Activated naive CD8-positive, alpha-beta T cell treated with anti-CD3 and anti-CD28 coated beads, Interleukin-2, amount 50 U/mL, for 24 hours (primary cell): Measurements from ENCODE around the gene SIRPB2.

Experiments used
- ATAC-seq: fragments of 150-1000 bp; cut with Tn5 transposase; one replicate; pipeline ENCODE4 v1.10.0; 2021
- DNase-seq: peaks from one replicate; pipeline ENCODE4 v3.0.0; 2021
- H3K27ac Mint-ChIP-seq: one replicate; pipeline ENCODE4 v1.8.0; 2021; ENCODE audit warnings: mild to moderate bottlenecking, mixed read lengths
- H3K27me3 Mint-ChIP-seq: one replicate; pipeline ENCODE4 v1.8.0; 2021; ENCODE audit warnings: mixed read lengths
- H3K36me3 Mint-ChIP-seq: one replicate; pipeline ENCODE4 v1.8.0; 2021; ENCODE audit warnings: low read depth, mixed read lengths
- H3K4me1 Mint-ChIP-seq: one replicate; pipeline ENCODE4 v1.8.0; 2021; ENCODE audit warnings: mixed read lengths
- H3K4me3 Mint-ChIP-seq: one replicate; pipeline ENCODE4 v1.8.0; 2021; ENCODE audit warnings: mild to moderate bottlenecking, moderate library complexity, mixed read lengths
- H3K9me3 Mint-ChIP-seq: one replicate; pipeline ENCODE4 v1.8.0; 2021; ENCODE audit warnings: mixed read lengths

Gene SIRPB2

DNA sequence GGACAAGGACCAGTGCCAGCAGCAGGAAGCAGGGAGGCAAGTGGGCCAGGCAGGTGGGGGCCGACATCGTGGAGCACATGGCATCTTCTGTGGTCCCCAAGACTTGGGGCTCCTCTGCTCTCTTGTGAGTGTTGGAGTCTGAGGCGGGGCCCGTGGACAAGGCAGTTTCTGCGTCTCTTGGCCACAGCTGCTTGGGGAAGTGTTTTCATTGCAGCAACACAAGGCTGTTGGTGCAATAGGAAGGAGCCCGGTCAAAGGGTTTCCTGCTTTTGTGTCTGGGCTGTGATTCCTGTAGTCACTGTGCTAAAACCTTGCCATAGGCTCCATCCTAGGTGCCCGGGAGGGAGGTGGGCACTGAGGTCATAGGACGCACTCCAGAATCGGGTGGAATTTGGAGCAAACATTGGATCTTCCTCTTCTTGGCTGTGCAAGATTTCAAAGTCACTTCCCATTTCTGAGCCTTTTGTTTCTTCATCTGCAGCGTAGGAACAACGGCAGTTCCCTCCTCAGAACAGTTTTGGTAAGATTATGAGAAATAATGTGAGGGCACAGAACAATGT is at the start of gene SIRPB2:
Gene SIRPB2, minus strand, starts transcription at position 140 of the 560 bp plus-strand sequence. Its CDS starts 61 bp downstream, at position 79.
- Mint-ChIP-seq H3K27ac (no peak within 1 kb of the TSS), H3K9me3 (no peaks in the 10 kb centered on the region), H3K27me3 (peaks cover 18% of the 10 kb centered on the region), H3K4me1 (peaks cover 10% of the 10 kb centered on the region), H3K4me3 (no peak within 1 kb of the TSS), H3K36me3 (no peaks in the 10 kb centered on the region)
- ATAC-seq = no peak
- no peak for DNase-seq

DNA sequence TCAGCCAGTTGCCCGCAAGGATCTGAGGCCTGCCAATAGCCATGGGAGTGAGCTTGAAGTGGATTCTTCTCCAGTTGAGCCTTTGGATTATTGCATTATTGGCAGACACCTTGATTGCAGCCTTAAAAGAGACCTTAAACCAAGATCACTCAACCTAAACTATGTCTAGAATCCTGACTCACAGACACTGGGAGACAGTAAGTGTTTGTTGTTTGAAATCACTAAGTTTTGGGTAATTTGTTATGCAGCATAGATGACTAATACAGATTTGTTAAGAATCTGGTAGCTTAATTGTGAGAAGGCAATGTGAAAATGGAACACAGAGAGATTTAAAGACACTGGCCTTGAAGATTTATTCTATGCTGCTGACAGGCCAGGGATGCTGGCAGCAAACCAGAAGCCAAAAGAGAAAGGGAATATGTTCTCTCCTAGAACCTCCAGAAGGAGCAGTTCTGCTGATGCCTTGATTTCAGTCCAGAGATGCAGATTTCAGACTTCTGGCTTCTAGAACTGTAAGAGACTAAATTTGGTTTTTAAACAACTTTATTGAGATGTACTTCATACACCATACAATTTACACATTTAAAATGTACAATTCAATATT is 48.7 kb upstream of the SIRPB2 start:
- no peak overlapping the region for H3K4me3 Mint-ChIP-seq
- H3K4me1 Mint-ChIP-seq = peaks cover 16% of the 10 kb centered on the region
- no peak overlapping the region for H3K27ac Mint-ChIP-seq
- peaks cover 33% of the 10 kb centered on the region for H3K9me3 Mint-ChIP-seq
- DNase-seq = no peak
- H3K27me3 Mint-ChIP-seq = no peaks in the 10 kb centered on the region
- no peaks in the 10 kb centered on the region for H3K36me3 Mint-ChIP-seq
- no peak for ATAC-seq

DNA sequence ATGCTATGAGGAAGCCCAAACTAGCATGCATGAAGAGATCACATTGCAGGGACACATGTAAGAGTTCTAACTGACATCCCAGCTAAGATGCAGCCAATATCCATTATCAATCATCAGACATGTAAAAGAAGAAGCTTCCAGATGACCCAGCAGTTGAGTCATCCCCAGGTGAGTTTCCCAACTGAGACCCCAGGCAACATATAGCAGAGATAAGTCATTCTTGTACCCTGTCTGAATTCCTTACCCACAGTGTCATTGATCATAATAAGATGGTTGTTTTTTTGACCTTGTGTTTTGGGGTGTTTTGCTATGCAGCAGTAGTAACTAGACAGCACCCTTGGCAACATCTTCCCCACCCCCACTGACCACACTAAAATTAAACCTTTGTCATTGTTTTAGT is 47.4 kb upstream of the SIRPB2 start:
- H3K27ac Mint-ChIP-seq = no peak overlapping the region
- ATAC-seq (no peak), DNase-seq (no peak)
- H3K4me1 Mint-ChIP-seq = peaks cover 16% of the 10 kb centered on the region
- no peaks in the 10 kb centered on the region for H3K27me3 Mint-ChIP-seq
- H3K4me3 Mint-ChIP-seq = no peak overlapping the region
- H3K9me3 Mint-ChIP-seq = peaks cover 29% of the 10 kb centered on the region
- no peaks in the 10 kb centered on the region for H3K36me3 Mint-ChIP-seq

DNA sequence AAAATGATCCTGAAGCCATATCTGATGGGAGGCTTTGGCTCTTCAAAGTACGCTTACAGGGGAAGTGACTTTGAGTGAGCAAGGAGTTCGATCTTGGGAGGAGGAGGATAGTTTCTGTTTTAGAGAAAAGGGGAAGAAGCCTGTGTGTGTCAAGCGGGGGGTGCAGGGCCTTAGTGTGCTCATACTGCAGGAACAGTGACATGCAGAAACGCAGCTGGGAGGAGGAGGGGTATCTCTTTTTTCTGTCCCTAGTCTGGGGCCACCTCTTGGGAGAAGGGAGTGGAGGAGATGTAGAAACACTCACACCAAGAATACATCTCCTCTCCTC is 46.5 kb upstream of the SIRPB2 start:
- H3K36me3 Mint-ChIP-seq = no peaks in the 10 kb centered on the region
- peaks cover 24% of the 10 kb centered on the region for H3K9me3 Mint-ChIP-seq
- ATAC-seq (peak; percentile 7), DNase-seq (no peak)
- peak overlapping the region; percentile 34 for H3K4me3 Mint-ChIP-seq
- H3K27ac Mint-ChIP-seq = peak overlapping the region; percentile 48
- peaks cover 16% of the 10 kb centered on the region for H3K4me1 Mint-ChIP-seq
- no peaks in the 10 kb centered on the region for H3K27me3 Mint-ChIP-seq

DNA sequence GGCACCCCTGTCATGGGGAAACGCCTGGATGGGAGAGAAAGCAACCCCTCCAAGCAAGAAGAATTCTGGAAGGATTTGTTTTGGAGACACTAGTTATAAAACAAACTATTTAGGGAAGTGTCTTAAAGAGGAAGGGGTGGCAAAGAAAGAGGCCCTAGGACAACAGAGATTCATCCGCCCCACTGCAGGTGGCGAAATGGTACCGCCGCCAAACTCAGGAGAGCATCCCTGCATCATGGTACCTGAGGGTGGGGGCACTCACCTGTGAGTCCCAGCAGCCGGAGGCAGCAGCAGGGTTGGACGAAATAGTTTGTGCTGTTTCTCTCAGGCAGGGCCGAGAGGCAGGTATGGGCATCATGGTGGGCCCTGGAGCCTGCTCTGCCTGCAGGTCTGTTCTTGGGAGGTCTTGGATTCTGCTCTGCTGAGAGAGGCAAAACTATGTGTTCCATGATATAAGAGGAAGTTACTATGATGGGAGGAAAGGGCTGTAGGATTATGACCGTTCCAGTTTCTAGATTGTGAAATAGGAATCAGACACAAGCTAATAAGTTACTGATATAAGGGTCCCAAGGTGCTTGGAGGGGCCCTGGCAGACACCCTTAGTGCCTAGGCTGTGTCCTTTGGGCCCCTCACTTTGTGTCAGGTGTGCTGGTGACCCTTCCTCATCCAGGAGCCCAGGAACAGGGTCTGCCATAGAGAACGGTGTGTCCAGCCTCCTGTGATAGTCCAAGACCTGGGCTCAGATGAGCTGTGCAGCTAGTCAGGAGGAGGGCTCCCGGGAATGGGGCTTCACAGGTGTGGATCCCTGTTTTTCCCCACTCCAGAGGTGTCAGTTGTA is 45.9 kb upstream of the SIRPB2 start:
- peaks cover 16% of the 10 kb centered on the region for H3K4me1 Mint-ChIP-seq
- ATAC-seq (no peak), DNase-seq (no peak)
- no peaks in the 10 kb centered on the region for H3K36me3 Mint-ChIP-seq
- peaks cover 20% of the 10 kb centered on the region for H3K9me3 Mint-ChIP-seq
- peak overlapping the region; percentile 34 for H3K4me3 Mint-ChIP-seq
- peak overlapping the region; percentile 48 for H3K27ac Mint-ChIP-seq
- no peaks in the 10 kb centered on the region for H3K27me3 Mint-ChIP-seq

DNA sequence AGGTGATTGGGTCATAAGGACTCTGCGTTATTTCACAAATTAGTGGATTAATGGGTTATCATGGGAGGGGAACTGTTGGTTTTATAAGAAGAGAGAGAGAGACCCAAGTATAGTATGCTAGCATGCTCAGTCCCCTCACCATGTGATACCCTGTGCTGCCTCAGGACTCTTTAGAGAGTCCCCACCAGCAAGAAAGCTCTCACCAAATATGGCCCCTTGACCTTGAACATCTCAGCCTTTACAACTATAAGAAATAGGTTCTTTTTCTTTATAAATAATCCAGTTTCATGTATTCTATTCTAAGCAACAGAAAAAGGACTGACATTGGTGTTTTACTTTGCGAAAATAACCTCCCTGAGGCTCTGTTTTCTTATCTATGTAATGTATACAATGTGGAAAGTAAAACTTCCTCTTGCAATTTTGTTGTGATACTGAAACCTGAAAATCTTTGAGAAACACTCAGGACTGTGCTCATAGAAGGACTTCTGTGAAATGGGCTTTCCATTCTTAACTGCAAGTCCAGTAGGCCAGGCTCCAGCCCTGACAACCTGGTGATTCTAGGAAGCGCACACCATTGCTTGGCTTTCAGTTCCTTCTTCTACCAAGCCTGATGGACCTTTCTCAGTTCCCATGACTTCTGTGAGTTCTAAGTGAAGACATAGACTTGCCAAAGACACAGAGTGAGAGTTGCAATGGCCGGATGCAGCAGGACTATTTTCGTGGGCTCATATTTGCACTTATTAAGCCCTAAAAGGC is 44.4 kb upstream of the SIRPB2 start:
- Mint-ChIP-seq H3K9me3 (peaks cover 13% of the 10 kb centered on the region), H3K27ac (no peak overlapping the region), H3K27me3 (no peaks in the 10 kb centered on the region), H3K36me3 (no peaks in the 10 kb centered on the region), H3K4me3 (no peak overlapping the region), H3K4me1 (peaks cover 19% of the 10 kb centered on the region)
- DNase-seq = no peak
- ATAC-seq = no peak

DNA sequence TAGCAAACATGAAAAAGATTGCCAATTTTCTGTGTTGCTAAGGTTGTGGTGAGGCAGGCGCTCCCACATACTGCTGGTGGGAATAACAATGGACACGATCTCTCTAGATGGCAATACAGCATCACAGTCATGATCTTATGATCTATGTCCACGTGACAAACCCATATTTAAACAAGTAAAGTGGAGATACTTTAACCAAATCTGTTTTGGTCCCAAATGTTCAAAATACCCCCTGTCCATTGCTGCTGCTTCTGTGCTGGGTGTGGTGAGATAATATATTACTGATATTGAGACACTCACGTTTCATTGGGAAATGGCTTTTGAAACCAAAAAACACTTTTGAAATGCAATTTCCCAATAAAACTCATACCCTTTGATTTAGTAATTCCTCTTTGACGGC is 43.3 kb upstream of the SIRPB2 start:
- Mint-ChIP-seq H3K9me3 (peaks cover 2% of the 10 kb centered on the region), H3K4me3 (no peak overlapping the region), H3K4me1 (peaks cover 19% of the 10 kb centered on the region), H3K27me3 (no peaks in the 10 kb centered on the region), H3K36me3 (no peaks in the 10 kb centered on the region), H3K27ac (no peak overlapping the region)
- DNase-seq (no peak), ATAC-seq (no peak)

DNA sequence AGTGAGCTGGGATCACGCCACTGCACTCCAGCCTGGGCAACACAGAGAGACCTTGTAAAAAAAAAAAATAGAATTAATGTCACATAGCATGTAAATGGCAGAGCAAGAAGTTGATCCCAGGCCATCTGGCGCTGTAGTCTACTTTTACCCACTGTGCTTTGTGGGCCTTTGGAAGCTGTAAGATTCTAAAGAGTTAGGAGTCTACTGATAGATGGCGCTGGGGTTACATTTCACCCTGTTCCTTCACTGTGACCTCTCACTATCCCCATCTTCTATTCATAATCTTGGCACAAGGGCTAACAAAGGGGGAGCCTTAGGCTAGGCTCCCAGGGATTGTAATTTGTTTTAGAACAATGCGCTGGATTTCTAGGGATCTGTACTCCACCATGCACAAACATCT is 41.8 kb upstream of the SIRPB2 start:
- no peak for DNase-seq
- peak; percentile 73 for ATAC-seq
- no peaks in the 10 kb centered on the region for H3K9me3 Mint-ChIP-seq
- H3K4me3 Mint-ChIP-seq = no peak overlapping the region
- H3K27me3 Mint-ChIP-seq = no peaks in the 10 kb centered on the region
- H3K4me1 Mint-ChIP-seq = peaks cover 13% of the 10 kb centered on the region
- H3K27ac Mint-ChIP-seq = no peak overlapping the region
- H3K36me3 Mint-ChIP-seq = no peaks in the 10 kb centered on the region

DNA sequence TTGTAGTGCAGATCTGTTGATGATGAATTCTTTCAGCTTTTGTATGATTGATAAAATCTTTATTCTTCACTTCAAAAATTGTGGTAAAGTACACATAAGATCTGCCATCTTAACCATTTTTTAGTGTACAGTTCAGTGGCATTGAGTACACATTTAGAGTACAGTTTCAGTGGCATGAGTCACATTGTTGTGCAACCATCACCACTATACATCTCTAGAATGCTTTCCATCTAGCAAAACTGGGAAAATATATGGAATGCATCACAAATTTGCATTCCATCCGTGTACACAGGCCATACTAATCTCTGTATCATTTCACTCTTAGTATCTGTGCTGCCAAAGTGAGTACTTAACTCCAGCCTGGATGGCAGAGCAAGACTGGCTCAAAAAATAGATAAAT is 37.6 kb upstream of the SIRPB2 start:
- Mint-ChIP-seq H3K27me3 (no peaks in the 10 kb centered on the region), H3K36me3 (no peaks in the 10 kb centered on the region), H3K27ac (no peak overlapping the region), H3K4me3 (no peak overlapping the region), H3K4me1 (peaks cover 7% of the 10 kb centered on the region), H3K9me3 (no peaks in the 10 kb centered on the region)
- no peak for ATAC-seq
- DNase-seq = no peak

DNA sequence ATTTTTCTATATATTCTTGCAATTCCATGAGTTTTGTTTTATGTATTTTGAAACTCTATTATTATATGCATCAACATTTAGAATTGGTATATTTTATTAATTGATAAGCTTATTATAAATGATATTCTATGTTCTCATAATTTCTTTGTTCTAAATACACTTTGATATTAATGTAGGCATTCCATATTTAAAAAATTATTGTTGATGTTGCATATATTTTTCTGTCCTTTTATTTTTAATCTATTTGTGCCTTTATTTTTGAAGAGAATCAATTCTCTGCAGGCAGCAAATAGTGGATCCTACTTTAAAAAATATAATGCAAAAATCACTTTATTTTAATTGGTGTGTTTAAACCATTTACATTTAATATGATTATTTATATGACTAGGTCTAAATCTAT is 36.7 kb upstream of the SIRPB2 start:
- no peak for ATAC-seq
- H3K4me3 Mint-ChIP-seq = no peak overlapping the region
- no peak overlapping the region for H3K27ac Mint-ChIP-seq
- H3K4me1 Mint-ChIP-seq = peaks cover 7% of the 10 kb centered on the region
- no peaks in the 10 kb centered on the region for H3K27me3 Mint-ChIP-seq
- H3K9me3 Mint-ChIP-seq = no peaks in the 10 kb centered on the region
- DNase-seq = no peak
- H3K36me3 Mint-ChIP-seq = no peaks in the 10 kb centered on the region

DNA sequence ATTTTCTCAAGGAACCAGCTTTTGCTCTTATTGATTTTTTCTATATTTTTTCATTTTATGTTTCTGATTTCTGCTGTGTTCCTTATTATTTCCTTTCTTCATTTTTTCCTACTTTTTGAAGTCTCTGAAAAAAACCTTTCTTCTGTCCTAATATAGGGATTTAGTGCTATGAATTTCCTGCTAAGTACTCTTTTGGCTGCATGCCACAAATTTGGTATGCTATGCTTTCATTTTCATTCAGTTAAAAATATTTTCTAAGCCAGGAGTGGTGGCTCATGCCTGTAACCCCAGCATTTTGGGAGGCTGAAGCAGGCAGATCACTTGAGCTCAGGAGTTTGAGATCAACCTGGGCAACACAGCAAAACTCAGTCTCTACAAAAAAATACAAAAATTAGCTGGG is 35.7 kb upstream of the SIRPB2 start:
- H3K4me1 Mint-ChIP-seq = peaks cover 7% of the 10 kb centered on the region
- no peak overlapping the region for H3K4me3 Mint-ChIP-seq
- ATAC-seq (no peak), DNase-seq (no peak)
- no peaks in the 10 kb centered on the region for H3K36me3 Mint-ChIP-seq
- H3K27me3 Mint-ChIP-seq = no peaks in the 10 kb centered on the region
- no peak overlapping the region for H3K27ac Mint-ChIP-seq
- H3K9me3 Mint-ChIP-seq = no peaks in the 10 kb centered on the region

DNA sequence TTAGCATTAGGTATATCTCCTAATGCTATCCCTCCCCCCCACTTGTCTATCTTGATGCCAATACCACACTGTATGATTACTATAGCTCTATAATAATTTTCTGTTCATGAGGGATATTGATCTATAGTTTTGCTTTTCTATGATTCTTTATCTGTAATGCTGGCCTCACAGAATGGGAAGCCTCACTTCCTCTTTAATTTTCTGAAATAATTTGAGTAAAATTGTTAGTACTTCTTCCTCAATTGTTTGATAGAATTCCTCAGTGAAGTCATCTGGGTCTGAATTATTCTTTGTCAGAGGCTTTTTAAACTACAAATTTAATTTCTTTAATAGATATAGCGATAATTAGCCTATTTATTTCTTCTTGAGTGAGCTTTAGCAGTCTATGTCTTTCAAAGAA is 35.1 kb upstream of the SIRPB2 start:
- ATAC-seq = no peak
- H3K27ac Mint-ChIP-seq = no peak overlapping the region
- peaks cover 7% of the 10 kb centered on the region for H3K4me1 Mint-ChIP-seq
- no peaks in the 10 kb centered on the region for H3K36me3 Mint-ChIP-seq
- no peak for DNase-seq
- H3K9me3 Mint-ChIP-seq = no peaks in the 10 kb centered on the region
- no peak overlapping the region for H3K4me3 Mint-ChIP-seq
- no peaks in the 10 kb centered on the region for H3K27me3 Mint-ChIP-seq

DNA sequence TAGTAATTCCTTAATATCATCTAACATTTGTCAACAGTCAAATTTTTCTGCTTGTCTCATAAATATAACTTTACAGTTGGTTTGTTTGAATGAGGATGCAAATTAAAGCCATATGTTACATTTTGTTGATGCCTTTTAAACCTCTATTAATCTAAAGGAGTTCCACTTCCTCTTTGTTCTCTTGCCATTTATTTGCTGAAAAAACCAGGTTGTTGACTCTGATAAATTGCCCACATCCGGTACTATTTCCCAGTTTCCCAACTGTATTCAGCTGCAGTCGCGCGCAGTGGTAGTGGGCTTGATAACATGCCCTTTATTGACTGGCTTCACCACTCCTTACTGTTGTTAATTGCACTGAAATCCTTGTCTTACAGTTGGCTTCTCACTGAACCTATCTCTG is 32.8 kb upstream of the SIRPB2 start:
- peaks cover 4% of the 10 kb centered on the region for H3K4me1 Mint-ChIP-seq
- no peak overlapping the region for H3K4me3 Mint-ChIP-seq
- DNase-seq = no peak
- no peaks in the 10 kb centered on the region for H3K27me3 Mint-ChIP-seq
- no peaks in the 10 kb centered on the region for H3K36me3 Mint-ChIP-seq
- no peaks in the 10 kb centered on the region for H3K9me3 Mint-ChIP-seq
- no peak for ATAC-seq
- H3K27ac Mint-ChIP-seq = no peak overlapping the region

DNA sequence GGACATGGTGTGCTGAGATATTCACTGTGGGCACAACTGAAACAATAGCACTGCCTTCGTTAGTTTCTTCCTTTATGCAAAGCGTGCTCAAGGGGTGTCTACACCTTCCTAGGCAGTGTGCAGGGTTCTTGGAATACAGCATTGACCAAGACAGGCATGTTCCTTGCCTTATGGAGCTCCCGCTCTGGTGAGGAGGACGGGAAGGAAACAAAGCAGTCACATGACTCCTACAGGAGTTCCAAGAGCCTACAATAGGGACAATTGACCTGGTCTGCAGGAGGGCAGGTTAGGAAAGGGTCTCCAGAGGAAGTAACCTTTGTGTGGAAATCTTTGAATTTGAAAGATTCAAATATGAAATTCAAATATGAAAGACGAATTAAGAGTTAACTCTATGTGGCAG is 25.8 kb upstream of the SIRPB2 start:
- H3K27ac Mint-ChIP-seq = no peak overlapping the region
- DNase-seq (no peak), ATAC-seq (no peak)
- peaks cover 3% of the 10 kb centered on the region for H3K27me3 Mint-ChIP-seq
- H3K9me3 Mint-ChIP-seq = peaks cover 9% of the 10 kb centered on the region
- no peaks in the 10 kb centered on the region for H3K4me1 Mint-ChIP-seq
- peaks cover 3% of the 10 kb centered on the region for H3K36me3 Mint-ChIP-seq
- no peak overlapping the region for H3K4me3 Mint-ChIP-seq

DNA sequence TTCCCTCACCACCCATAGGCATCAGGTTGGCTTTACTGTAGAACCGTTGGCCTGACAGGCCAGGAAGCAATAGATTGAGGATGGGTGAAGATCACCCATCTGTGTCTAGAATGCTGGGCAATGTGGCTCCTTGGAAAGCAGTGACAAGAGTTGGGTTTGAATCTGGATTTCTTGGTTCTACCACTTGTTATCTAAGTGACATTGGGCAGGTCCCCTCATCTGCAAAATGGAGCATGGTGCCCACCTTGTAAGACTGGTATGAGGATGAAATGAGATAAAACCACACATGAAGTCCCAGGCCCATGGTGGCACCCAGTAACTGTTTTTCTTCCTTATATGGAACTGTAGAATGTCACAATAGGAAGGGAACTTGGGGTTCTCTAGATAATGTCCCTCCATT is 22.6 kb upstream of the SIRPB2 start:
- ATAC-seq (no peak), DNase-seq (no peak)
- Mint-ChIP-seq H3K27me3 (peaks cover 9% of the 10 kb centered on the region), H3K36me3 (peaks cover 3% of the 10 kb centered on the region), H3K9me3 (peaks cover 9% of the 10 kb centered on the region), H3K27ac (no peak overlapping the region), H3K4me3 (no peak overlapping the region), H3K4me1 (peaks cover 2% of the 10 kb centered on the region)
